ENCODE results near the gene KREMEN2.

GRCh38 chr16:2942045-2942444 lies 22.0 kb upstream of the KREMEN2 start:
- TF ChIP-seq RCOR1 (IDR thresholded peaks at IDR 0.05; ENCODE audit: insufficient replicate concordance, low read length) (no peak), CEBPB (IDR thresholded peaks at IDR 0.05; ENCODE audit: low read depth, low read length) (no peak), POLR2A (IDR thresholded peaks at IDR 0.05; ENCODE audit: low read depth, low read length) (no peak), RFX5 (IDR thresholded peaks at IDR 0.05; ENCODE audit: low read depth, low read length) (no peak), RAD21 (IDR thresholded peaks at IDR 0.05; ENCODE audit: low read length) (no peak), FOS (IDR thresholded peaks at IDR 0.05; ENCODE audit: low read depth, low read length) (no peak), MXI1 (IDR thresholded peaks at IDR 0.05; ENCODE audit: borderline replicate concordance, low read depth, low read length) (no peak), SMC3 (IDR thresholded peaks at IDR 0.05; ENCODE audit: low read depth, low read length) (no peak), ELK1 (IDR thresholded peaks at IDR 0.05; ENCODE audit: borderline replicate concordance, low read depth, low read length) (no peak), MAZ (IDR thresholded peaks at IDR 0.05; ENCODE audit: borderline replicate concordance, low read depth, low read length) (no peak), MAFK (IDR thresholded peaks at IDR 0.05; ENCODE audit: low read depth, low read length) (no peak)
- TF ChIP-seq, protein P1, sequence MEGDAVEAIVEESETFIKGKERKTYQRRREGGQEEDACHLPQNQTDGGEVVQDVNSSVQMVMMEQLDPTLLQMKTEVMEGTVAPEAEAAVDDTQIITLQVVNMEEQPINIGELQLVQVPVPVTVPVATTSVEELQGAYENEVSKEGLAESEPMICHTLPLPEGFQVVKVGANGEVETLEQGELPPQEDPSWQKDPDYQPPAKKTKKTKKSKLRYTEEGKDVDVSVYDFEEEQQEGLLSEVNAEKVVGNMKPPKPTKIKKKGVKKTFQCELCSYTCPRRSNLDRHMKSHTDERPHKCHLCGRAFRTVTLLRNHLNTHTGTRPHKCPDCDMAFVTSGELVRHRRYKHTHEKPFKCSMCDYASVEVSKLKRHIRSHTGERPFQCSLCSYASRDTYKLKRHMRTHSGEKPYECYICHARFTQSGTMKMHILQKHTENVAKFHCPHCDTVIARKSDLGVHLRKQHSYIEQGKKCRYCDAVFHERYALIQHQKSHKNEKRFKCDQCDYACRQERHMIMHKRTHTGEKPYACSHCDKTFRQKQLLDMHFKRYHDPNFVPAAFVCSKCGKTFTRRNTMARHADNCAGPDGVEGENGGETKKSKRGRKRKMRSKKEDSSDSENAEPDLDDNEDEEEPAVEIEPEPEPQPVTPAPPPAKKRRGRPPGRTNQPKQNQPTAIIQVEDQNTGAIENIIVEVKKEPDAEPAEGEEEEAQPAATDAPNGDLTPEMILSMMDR (conservative IDR thresholded peaks at IDR 0.05; ENCODE audit: low read depth, low read length) = no peak
- TF ChIP-seq, protein P2, sequence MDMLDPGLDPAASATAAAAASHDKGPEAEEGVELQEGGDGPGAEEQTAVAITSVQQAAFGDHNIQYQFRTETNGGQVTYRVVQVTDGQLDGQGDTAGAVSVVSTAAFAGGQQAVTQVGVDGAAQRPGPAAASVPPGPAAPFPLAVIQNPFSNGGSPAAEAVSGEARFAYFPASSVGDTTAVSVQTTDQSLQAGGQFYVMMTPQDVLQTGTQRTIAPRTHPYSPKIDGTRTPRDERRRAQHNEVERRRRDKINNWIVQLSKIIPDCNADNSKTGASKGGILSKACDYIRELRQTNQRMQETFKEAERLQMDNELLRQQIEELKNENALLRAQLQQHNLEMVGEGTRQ (IDR thresholded peaks at IDR 0.05; ENCODE audit: low read depth, low read length) = no peak
